Stimulated activated CD4-positive, alpha-beta T cell treated with anti-CD3 and anti-CD28 coated beads, Interleukin-12 subunit alpha, Interleukin-12 subunit beta, amount 100 ng/mL, for 24 hours (primary cell): Measurements from ENCODE around the gene PTGES.
"Not testable (repeated sequence)": the region's sequence is repeated elsewhere in the genome, so short reads cannot be mapped to it uniquely, and the experiment has no call there.

ENCODE experiments used
- DNase-seq, 2 experiments: peaks; one replicate each; pipeline ENCODE4 v3.0.0-alpha.2; 2020; ENCODE audit warnings: low read depth in 2 of 2

PTGES gene

DNA sequence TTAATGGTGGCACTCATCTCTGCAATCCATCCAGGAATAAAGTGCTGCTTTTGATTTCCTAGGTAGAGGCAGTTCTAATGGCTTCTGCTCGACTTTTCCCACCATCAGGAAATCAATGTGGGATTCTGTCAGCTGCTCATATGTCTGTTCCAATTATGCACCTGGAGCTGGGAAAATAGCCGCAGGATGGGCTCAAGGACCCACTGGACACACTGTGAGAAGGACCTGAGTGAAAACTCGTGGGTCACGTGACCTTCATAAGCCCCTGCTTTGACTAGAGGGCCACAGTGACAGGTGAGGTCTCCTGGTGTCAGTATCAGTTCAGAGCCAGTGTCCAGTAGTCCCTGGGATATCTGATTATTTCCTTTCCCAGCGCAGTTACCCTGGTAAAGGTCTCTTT lies 17.9 kb upstream of the PTGES start:
- DNase-seq: no peak

DNA sequence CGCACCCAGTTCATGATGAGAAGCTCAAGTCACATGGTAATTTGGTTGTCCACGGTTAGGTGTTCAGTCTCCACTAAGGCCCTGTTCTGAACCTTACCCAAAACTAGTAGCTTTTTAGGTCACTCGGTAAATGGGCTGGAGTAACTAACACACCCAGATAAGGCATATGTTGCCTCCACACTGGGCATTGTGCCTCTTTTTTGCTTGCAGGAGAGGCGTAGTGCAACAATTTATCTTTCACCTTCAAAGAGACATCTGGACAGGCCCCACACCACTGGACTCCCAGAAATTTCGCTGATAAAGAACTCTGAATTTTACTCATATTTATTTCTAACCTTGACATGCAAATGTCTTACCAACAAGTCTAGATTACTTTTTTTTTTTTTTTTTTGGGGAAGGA lies 16.8 kb upstream of the PTGES start:
- DNase-seq: no peak

DNA sequence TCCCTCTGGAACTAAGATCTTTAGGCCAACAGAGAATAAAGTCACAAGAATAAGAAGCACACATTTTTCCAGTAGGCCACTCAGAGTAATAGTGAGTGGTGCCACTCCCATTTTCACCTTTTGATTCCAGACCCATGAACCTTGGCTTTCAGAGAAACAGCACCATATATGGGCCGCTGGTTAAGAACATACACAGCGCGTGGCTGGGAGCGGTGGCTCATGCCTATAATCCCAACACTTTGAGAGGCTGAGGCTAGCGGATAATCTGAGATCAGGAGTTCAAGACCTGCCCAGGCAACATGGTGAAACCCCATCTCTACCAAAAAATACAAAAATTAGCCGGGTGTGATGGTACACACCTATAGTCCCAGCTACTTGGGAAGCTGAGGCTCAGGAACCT lies 15.6 kb upstream of the PTGES start:
- no peak for DNase-seq

DNA sequence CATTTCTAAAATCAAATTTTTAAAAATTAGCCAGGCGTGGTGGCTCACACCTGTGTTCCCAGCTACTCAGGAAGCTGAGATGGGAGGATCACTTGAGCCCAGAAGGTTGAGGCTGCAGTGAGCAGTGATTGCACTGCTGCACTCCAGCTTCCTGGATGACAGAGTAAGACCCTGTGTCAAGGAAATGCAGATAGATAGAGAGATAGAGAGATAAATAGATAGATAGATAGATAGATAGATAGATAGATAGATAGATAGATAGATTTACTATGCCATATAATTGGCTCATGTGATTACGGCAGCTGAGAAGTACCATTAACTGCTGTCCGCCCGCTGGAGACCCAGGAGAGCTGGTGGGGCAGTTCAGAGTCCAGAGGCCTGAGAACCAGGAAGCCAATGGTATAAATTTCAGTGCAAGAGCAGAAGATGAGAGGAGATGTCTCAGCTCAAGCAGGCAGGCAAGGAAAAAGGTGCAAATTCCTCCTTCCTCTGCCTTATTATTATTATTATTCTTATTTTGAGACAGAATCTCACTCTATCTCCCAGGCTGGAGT lies 13.0 kb upstream of the PTGES start:
- no peak for DNase-seq

DNA sequence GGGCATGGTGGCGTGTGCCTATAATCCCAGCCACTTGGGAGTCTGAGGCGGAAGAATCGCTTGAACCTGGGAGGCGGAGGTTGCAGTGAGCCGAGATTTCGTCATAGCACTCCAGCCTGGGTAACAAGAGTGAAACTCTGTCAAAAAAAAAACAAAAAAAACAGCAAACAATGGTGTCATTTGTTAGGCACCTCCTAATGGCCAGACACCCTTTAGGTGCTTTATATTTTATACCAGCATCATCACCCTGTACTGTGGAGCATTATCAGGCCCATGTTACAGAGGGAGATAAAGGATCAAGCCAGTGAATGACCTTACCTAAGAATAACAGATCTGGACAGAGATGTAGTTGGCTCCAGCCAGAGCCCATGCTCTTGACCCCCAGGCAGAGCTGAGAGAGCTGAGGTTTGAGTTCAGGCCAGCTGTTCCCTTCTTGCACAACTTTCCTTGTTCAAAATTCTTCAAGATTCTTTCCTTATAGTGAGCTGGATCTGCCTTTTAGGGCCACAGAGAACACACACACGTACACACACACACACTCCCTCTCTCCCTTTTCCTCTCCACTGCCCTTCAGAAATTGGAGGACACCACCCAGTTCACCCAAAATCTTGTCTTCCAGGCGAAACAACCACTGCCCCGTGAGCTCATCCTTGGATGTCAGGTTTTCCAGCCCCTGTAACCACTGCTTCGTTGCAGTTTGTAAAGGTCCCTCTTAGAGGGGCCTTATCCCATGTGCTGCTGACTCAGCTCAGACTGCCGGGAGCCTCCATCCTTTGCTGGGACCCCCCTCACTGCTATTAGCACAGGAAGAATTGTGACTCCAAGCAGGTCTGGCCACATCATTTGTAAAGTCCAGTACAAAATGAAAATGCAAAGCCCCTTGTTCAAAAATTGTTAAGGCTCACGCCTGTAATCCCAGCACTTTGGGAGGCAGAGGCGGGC lies 10.4 kb upstream of the PTGES start:
- DNase-seq: no peak

DNA sequence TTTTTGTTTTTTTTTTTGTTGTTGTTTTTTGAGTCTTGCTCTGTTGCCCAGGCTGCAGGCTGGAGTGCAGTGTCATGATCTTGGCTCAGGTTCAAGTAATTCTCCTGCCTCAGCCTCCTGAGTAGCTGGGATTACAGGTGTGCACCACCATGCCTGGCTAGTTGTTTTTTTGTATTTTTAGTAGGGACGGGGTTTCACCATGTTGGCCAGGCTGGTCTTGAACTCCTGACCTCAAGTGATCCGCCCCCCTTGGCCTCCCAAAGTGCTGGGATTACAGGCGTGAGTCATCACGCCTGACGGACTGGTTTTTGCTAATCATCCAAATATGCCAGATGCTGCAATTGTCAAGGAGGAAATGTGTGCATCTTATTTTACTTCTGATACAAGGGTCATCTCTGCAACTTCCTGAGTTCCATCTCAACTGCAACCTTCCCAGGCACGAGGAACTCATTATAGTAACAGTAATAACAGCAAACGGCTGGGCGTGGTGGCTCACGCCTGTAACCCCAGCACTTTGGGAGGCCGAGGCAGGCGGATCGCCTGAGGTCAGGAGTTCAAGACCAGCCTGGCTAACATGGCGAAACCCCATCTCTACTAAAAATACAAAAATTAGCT lies 9.6 kb upstream of the PTGES start:
- not testable (repeated sequence) for DNase-seq

DNA sequence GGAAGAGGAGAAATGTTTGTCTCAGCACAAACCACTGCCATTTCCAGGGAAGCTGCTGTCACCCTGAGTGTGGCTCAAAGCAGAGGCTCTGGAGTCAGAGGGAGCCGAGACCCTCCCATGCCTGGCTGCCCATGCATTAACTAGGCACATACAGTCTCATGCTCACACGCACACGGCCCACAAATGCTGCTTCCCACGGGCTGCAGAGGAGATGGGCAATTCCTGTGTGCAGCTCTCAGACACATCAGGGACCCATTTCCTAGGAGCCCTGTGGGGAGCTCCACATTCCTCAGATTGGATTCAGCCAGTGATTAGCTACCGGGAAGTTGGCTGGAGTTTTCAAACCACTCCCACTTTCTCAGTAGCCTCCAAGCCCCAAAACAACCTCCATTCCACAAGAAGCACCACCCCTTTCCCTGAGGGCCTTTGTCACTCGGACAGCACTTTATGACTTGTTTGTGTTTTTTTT lies 9.1 kb upstream of the PTGES start:
- DNase-seq: no peak

DNA sequence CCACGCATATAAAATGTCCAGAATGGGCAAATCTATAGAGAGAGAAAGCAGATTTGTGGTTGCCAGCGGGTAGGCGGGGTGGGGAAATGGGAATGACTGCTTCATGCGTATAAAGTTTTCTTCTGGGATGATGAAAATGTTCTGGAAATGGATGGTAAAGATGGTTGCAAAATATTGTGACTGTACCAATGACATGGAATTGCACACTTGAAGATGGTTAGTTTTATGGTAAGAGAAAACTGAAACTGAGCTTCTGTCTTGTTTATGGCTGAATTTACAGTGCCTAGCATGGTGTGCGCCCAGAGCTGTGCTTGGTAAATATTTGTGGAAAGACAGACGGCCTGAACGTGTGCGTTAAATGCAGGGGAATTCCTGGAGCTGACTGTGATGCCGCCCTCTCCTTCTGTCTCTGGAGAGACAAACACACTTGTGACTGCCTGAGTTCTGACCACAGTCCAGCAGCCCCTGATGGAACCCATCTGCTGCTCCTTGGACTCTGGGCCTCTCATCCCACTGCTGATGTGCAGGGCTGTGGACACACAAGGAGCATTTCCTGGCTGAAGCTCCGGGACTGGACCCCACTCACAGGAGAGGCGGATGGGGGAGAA lies 8.6 kb upstream of the PTGES start:
- DNase-seq: no peak

DNA sequence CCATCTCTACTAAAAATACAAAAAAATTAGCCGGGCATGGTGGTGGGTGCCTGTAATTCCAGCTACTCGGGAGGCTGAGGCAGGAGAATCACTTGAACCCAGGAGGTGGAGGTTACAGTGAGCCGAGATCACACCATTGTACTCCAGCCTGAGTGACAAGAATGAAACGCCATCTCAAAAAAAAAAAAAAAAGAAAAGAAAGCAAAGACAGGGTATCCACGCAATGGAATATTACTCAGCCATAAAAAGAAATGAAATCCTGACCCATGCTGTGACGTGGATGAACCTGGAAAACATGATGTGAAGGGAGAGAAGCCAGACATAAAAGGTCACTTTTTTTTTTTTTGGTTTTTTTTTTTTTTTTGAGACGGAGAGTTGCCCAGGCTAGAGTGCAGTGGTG lies 7.9 kb upstream of the PTGES start:
- DNase-seq: not testable (repeated sequence)

DNA sequence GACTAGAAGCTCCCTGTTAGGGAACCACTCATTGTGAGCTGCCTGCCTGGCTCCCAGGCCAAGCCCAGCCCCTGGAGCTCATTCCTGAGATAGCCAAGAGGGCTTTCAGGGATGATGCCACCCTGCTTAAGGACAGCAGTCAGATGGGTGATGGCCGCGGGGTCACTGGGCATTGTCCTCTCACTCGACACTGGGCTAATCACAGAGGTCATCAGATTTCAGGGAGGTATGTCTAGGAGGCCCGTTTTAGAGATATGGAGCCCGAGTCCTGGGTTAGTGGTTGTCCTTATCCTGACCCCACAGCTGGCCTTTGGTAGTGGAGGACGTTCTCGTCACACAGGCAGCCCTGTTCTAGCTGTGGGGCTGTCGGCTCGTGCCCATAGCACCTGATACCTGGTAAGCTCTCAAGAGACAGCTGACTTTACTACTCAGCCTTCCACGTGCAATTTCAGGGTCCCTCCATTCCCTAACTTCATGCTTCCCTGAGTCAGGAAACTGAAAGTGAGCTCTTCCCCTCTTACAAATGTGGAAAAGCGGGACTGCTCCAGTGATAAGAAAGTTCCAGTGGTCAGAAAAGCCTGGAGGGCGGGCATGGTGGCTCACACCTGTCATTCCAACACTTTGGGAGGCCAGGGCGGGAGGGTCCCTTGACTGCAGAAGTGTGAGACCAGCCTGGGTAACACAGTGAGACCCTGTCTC lies 7.1 kb upstream of the PTGES start:
- DNase-seq: no peak

DNA sequence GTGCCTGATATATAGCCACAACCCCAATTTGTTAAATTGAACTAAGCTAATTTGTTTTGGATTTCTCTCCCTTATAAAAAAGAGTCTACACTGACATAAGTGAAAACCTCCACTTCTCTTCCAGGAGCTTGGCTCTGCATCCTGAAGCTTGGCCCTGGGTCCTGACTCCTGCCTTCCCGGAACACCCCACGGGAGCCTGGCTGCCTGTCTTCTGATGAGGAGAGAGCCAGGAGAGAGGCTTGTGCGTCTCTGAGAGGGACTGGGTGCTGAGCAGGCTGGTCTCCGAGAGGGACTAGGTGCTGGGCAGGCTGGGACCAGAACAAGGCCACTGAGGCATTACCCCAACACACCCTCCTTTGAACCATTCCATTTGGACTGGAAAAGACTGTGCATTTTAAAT lies 6.5 kb upstream of the PTGES start:
- DNase-seq: no peak

DNA sequence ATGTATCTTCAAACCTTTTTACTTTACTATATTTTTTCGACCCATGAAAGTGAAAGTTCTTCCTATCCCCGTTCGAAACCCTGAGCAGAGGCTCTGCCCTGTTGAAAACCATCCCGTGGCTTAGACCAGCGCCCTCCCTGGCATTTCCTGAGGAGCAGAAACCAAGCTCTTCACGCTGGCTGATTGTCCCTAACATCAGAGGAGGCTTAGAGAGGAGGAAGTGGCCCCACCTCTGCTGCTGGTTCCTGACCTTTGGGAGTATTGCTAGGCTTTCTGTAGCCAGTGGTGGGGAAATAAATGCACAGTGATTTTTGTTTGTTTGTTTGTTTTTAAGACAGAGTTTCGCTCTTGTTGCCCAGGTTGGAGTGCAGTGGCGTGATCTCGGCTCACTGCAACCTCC lies 4.2 kb upstream of the PTGES start:
- no peak for DNase-seq

DNA sequence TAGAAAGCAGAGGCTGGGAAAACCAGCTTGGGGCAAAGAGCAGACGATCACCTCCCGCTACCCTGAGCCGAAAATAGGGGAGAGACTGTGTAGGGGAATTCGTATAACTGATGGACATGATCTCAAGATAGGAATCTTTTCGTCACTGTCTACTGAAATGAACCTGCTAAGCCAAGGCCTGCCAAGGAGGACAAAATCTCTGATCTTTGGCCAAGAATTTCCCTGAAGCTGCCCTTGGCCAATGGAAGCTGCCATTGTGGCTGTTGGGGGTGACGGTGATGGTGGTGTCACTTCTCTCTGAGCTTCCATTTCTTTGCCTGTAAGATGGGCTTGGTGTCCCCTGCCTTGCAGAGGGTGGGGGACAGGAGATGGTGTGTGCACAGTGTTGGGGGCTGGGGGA lies 3.3 kb upstream of the PTGES start:
- DNase-seq: no peak

DNA sequence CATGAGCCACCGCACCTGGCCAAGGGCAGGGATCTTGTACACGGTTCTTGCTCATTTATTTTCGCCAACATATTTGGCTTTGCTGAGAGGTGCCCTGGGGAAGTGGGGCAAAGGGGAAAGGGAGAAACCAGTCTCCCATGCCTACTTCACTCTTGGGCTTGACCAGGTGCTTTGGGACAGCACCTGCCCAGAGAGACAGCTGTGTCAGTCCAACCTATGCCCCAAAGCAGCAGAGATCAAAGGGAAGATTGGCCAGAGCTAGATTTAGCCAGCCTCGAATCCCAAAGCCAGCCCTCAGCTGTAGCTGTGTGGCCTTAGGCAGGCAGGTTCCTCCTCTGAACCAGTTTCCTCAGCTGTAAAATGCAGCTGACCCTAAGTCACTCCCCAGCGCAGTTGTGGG lies 2.3 kb upstream of the PTGES start:
- no peak for DNase-seq

DNA sequence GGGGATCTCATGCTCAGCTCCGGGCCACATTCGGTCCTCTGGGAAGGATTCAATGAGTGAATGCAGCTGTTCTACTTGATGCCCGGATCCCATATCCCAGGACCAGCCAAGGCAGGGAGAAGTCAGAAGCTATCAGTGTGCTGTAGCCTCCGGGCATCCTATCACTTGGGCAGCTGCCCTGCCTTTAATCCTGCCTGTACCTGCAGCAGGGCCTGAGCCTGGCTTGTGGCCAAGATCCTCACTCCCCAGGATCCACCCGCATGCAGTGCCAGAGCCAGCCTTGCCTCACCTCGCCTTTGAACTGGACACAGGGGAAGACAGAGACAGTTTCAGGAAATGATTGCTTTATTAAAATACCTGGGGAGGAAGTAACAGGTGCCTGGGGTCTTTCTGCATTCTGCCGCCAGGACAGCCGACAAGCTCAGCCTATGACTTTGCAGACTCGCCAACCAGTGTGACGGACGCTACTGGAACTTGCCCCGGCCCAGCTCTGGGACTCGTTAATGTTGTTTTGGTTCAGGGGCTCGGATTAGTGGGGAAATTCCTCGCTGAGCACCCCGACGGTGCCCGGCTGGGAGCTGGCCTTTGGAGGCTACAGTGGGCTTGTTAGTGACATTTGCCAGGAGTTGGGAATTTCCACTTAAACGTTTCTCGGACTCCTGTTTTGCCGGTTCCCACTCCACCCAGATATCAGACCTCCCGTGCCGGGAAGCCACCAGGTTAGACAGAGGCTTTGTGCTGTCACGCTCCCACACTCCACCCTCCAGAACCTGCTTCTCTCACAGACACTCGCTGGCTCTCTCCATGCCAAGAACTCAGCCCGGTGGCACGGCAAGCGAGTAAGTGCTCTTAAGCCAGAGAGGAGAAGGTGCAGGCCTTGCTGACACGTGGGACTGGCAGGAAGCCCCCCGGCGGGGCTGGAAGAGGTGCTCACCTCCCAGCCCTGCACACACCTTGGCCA lies 721 bp downstream of the PTGES start:
- no peak for DNase-seq

DNA sequence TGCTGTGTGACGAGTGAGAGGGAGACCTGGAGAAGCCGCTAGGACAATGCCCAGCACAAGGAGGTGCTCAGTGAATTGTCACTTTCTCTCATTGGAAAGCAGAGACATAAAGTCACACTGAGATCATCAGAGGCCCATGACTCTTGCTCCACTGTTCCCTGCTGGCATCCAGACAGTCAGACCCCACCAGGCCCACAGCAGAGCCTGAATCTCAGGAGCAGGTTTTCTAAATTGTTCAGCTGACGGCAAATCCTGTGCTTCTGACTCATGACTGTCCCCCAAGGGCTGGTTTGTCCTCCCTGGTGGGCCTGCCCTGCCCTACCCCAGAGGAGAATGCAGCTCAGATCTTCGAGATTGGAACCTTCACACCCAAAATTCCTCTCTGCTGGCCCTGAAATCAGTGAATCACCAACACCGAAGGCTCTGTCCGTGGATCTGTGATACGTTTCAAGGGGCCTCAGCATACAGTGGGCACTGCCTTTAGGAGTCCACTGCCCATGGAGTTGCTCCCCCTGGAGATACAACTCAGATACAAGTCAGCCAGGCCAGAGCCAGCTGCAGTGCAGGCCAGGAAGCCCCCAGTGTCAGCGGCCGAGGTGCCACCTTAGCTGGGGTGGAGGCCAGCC lies 2.7 kb downstream of the PTGES start:
- no peak for DNase-seq

DNA sequence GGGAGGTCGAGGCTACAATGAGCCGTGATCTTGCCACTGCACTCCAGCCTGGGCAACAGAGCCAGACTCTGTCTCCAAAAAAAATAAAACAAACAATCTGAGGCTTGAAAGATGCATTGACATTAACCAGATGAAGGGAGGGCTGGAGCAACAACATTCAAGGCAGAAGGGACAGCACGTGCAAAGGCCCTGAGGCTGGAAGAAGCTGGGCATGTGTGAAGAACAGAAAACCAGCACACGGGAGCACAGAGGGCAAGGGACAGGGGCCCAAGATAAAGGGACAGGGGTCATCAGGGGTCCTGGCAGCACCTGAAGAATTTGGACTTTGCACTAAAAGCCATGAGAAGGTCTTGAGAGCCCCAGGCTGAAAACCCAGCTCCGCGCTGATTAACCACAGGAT lies 3.3 kb downstream of the PTGES start:
- DNase-seq: no peak

DNA sequence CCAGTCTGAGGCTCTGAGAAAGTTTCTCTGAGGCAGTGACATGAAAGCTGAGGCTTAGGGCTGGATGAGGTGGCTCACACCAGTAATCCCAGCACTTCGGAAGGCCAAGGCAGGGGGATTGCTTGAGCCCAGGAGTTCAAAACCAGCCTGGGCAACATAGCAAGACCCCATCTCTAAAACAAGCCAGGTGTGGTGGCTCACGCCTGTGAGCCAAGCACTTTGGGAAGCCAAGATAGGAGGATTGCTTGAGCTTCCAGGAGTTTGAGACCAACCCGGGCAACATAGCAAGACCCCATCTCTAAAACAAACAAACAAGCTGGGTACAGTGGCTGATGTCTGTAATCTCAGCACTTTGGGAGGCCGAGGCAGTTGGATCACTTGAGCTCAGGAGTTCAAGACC lies 3.8 kb downstream of the PTGES start:
- DNase-seq: not testable (repeated sequence)

DNA sequence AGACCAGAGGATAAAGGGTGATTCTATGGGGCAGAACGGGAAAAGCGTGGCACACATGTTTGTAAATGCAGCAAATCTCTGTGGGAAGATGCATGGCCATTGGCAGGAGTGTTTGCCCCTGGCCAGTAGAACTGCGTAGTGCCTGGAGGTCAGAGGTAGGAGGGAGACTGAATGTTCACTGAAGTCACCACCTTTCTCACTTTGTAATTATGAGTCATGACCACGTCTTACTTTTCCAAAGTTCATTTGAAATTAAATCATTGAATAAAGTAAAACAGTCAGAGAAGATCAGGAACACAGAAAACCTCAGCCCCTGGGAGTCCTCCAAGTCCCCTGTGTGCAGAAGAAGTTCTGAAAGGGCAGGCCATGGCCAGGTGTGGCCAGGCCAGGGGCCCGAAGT lies 4.6 kb downstream of the PTGES start:
- DNase-seq: no peak

DNA sequence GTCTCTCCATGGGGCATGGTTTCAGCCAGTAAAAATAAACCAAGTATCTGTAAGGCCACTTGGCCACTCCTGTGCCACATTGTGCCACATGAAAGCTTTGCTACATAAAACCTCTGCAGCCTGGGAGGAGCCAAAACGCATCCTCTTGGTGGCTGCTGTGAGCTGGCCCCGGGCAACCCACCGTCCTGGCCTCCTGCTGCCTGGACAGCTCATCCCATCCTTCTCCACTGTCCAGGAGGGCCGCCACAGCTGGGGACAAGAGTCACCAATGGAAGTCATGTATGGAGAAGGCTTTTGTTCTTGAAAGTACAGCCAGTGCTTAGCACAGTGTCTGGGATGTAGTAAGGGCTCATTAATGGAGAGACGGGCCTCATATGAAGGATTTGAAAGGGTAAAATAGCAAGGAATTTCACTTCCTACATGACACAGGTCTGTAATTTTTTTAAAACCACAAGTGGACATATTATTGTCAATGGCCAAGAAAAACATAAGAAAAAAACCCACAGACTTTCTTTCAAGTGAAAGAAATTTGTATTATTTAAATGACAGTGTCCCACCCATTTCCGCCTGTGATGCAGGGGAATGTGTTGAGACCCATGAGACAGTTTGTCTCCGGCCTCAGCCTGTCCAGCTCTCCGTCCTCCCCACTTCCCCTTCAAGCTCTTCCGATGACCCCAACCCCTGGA lies 6.6 kb downstream of the PTGES start:
- no peak for DNase-seq
